H1 (cell line): Measurements from ENCODE around the gene DENND4C. TPM values are rescaled to one million over a fixed set of nuclear protein-coding genes. Genes with fewer than 3 reads are reported as not detected.

Source experiments
- CTCF ChIA-PET: fragments of 300-600 bp; sonication (Branson Sonifier 250); formaldehyde crosslinking; loops from one replicate; lab custom pipeline; 2021; ENCODE audit not compliant: partially characterized antibody; lab: Charles Lee
- POLR2A ChIA-PET: fragments of 300-600 bp; sonication (Branson Sonifier 250); formaldehyde crosslinking; loops from one replicate; lab custom pipeline; 2021; ENCODE audit warnings: inconsistent platforms; ENCODE audit not compliant: partially characterized antibody; lab: Charles Lee
- DNase-seq, 2 experiments: peaks; one replicate each; pipeline versions ENCODE4 v3.0.0 to v3.0.0-alpha.2; 2010 to 2022; ENCODE audit warnings: low spot score in 2 of 2, low read depth in 1 of 2, mixed read lengths in 1 of 2
- FAIRE-seq: peaks from 2 replicates; lab custom pipeline; 2011; peaks lifted over from hg19 to GRCh38; lab: Jason Lieb, UNC
- H2AFZ ChIP-seq: 2 replicates; pipeline ENCODE4 v1.8.1; 2012; ENCODE audit warnings: low read length, inconsistent platforms
- H2AK5ac ChIP-seq: 2 replicates; pipeline ENCODE4 v1.6.1; 2013; ENCODE audit warnings: low read depth, low read length
- H2BK120ac ChIP-seq: replicated peaks from 2 replicates; pipeline ENCODE3; 2013; ENCODE audit warnings: low read depth, low read length, inconsistent platforms
- H2BK12ac ChIP-seq: 2 replicates; pipeline ENCODE4 v1.6.1; 2013; ENCODE audit warnings: low read depth, low read length
- H2BK15ac ChIP-seq: 2 replicates; pipeline ENCODE4 v1.6.1; 2013; ENCODE audit warnings: low read length
- H2BK20ac ChIP-seq: 2 replicates; pipeline ENCODE4 v1.6.1; 2013; ENCODE audit warnings: low read length
- H2BK5ac ChIP-seq: 2 replicates; pipeline ENCODE4 v1.6.1; 2013; ENCODE audit warnings: low read depth, low read length
- H3K14ac ChIP-seq: 2 replicates; pipeline ENCODE4 v1.6.1; 2013; ENCODE audit warnings: inconsistent platforms; ENCODE audit not compliant: insufficient read length
- H3K18ac ChIP-seq: 2 replicates; pipeline ENCODE4 v1.6.1; 2013; ENCODE audit warnings: low read length; ENCODE audit errors: extremely low read depth
- H3K23ac ChIP-seq: 2 replicates; pipeline ENCODE4 v1.6.1; 2013; ENCODE audit warnings: inconsistent platforms; ENCODE audit not compliant: insufficient read length
- H3K23me2 ChIP-seq: 2 replicates; pipeline ENCODE4 v1.6.1; 2013; ENCODE audit warnings: low read depth, low read length
- H3K27ac ChIP-seq: 2 replicates; pipeline ENCODE4 v1.6.1; 2011; ENCODE audit warnings: low read depth, low read length, inconsistent platforms
- H3K27me3 ChIP-seq, 4 experiments: replicated peaks in 1 of 4; 1 replicate in 1 of 4; 2 replicates in 3 of 4; pipeline versions ENCODE4 v1.6.1 to v1.8.1; 2011 to 2013; ENCODE audit warnings: low read length in 3 of 4, mild to moderate bottlenecking in 3 of 4, inconsistent platforms in 2 of 4, mixed read lengths in 2 of 4, moderate library complexity in 1 of 4; ENCODE audit not compliant: control insufficient read depth in 3 of 4, insufficient read depth in 3 of 4; ENCODE audit errors: extremely low read depth in 1 of 4
- H3K36me3 ChIP-seq, 4 experiments: 2 replicates each; pipeline versions ENCODE4 v1.6.1 to v1.8.1; 2011 to 2013; ENCODE audit warnings: mild to moderate bottlenecking in 4 of 4, low read length in 3 of 4, moderate library complexity in 2 of 4, control low read depth in 1 of 4, inconsistent platforms in 1 of 4; ENCODE audit not compliant: insufficient read depth in 4 of 4, control insufficient read depth in 2 of 4
- H3K4ac ChIP-seq: replicated peaks from 2 replicates; pipeline ENCODE3; 2013; ENCODE audit warnings: low read length, low read depth, mixed read lengths, inconsistent platforms; ENCODE audit not compliant: insufficient read length
- H3K4me1 ChIP-seq, 4 experiments: replicated peaks in 1 of 4; 1 replicate in 1 of 4; 2 replicates in 3 of 4; pipeline versions ENCODE4 v1.6.1 to v1.8.1; 2011 to 2013; ENCODE audit warnings: low read length in 3 of 4, inconsistent platforms in 2 of 4, mixed read lengths in 1 of 4; ENCODE audit not compliant: insufficient read depth in 4 of 4, control insufficient read depth in 3 of 4
- H3K4me2 ChIP-seq, 2 experiments: 2 replicates each; pipeline versions ENCODE4 v1.6.1 to v1.8.1; 2011 to 2013; ENCODE audit warnings: low read depth in 2 of 2, low read length in 2 of 2, control low read depth in 1 of 2, inconsistent platforms in 1 of 2, mild to moderate bottlenecking in 1 of 2; ENCODE audit not compliant: insufficient read depth in 1 of 2
- H3K4me3 ChIP-seq, 4 experiments: fragments of 200-600, 300-600 bp in 1 of 4; sonication (generic), shearing (Covaris generic), sonication (Bioruptor Twin) in 1 of 4; 2 replicates each; pipeline versions ENCODE4 v1.5.1 to v1.8.1; 2011 to 2016; ENCODE audit warnings: low read length in 4 of 4, low read depth in 3 of 4, control low read depth in 2 of 4, inconsistent platforms in 2 of 4, mild to moderate bottlenecking in 2 of 4, mixed read lengths in 1 of 4, moderate library complexity in 1 of 4; ENCODE audit not compliant: insufficient read depth in 2 of 4; ENCODE audit errors: extremely low read depth in 1 of 4
- H3K56ac ChIP-seq: replicated peaks from 2 replicates; pipeline ENCODE3; 2013; ENCODE audit warnings: low read depth, mild to moderate bottlenecking, mixed read lengths, low read length, inconsistent platforms; ENCODE audit not compliant: insufficient read length
- H3K79me1 ChIP-seq: 2 replicates; pipeline ENCODE4 v1.6.1; 2013; ENCODE audit warnings: low read depth, low read length, control low read depth
- H3K79me2 ChIP-seq, 2 experiments: 2 replicates each; pipeline versions ENCODE4 v1.6.1 to v1.8.1; 2012 to 2013; ENCODE audit warnings: low read length in 2 of 2, mild to moderate bottlenecking in 2 of 2, inconsistent platforms in 1 of 2; ENCODE audit not compliant: insufficient read depth in 2 of 2, control insufficient read depth in 1 of 2
- H3K9ac ChIP-seq, 4 experiments: replicated peaks in 1 of 4; 1 replicate in 1 of 4; 2 replicates in 3 of 4; pipeline versions ENCODE4 v1.6.1 to v1.8.1; 2011 to 2013; ENCODE audit warnings: low read depth in 3 of 4, low read length in 3 of 4, control low read depth in 2 of 4, mild to moderate bottlenecking in 2 of 4, moderate library complexity in 2 of 4, inconsistent platforms in 1 of 4; ENCODE audit errors: extremely low read depth in 1 of 4
- H3K9me3 ChIP-seq, 2 experiments: 2 replicates each; pipeline versions ENCODE4 v1.6.1 to v1.8.1; 2012 to 2013; ENCODE audit warnings: mild to moderate bottlenecking in 2 of 2, moderate library complexity in 2 of 2, control low read depth in 1 of 2, inconsistent platforms in 1 of 2, low read depth in 1 of 2, low read length in 1 of 2, mixed read lengths in 1 of 2; ENCODE audit not compliant: insufficient read depth in 2 of 2
- H4K20me1 ChIP-seq, 2 experiments: replicated peaks in 1 of 2; 2 replicates each; pipeline versions ENCODE3 to v1.8.1; 2011 to 2013; ENCODE audit warnings: inconsistent platforms in 2 of 2, low read length in 2 of 2, mild to moderate bottlenecking in 1 of 2; ENCODE audit not compliant: insufficient read depth in 2 of 2, control insufficient read depth in 1 of 2
- H4K5ac ChIP-seq: 2 replicates; pipeline ENCODE4 v1.6.1; 2013; ENCODE audit warnings: low read length, low read depth, mixed read lengths, inconsistent platforms; ENCODE audit not compliant: insufficient read length
- H4K8ac ChIP-seq: 2 replicates; pipeline ENCODE4 v1.8.0; 2013; ENCODE audit warnings: mild to moderate bottlenecking, moderate library complexity, low read length, inconsistent platforms; ENCODE audit not compliant: insufficient read depth; ENCODE audit errors: extremely low read depth
- H4K91ac ChIP-seq: replicated peaks from 2 replicates; pipeline ENCODE3; 2013; ENCODE audit warnings: low read length, mixed read lengths, inconsistent platforms; ENCODE audit not compliant: insufficient read length
- ASH2L ChIP-seq: fragments of 200-600, 300-600 bp; sonication (generic); IDR thresholded peaks from one replicate; pipeline ENCODE4 v1.7.1; 2017; ENCODE audit warnings: low read length
- ATF3 ChIP-seq: IDR thresholded peaks from 2 replicates; pipeline ENCODE4 v1.6.1; 2011; ENCODE audit warnings: low read depth, mild to moderate bottlenecking, low read length; ENCODE audit not compliant: insufficient read depth
- BRCA1 ChIP-seq: IDR thresholded peaks from 2 replicates; pipeline ENCODE4 v1.6.1; 2012; ENCODE audit warnings: low read depth, low read length, improper control_type of control experiment
- CTCF ChIP-seq, 3 experiments: IDR thresholded peaks; 1 replicate in 2 of 3; 2 replicates in 1 of 3; pipeline versions ENCODE4 v1.5.1 to v1.6.1; 2011; ENCODE audit warnings: low read length in 3 of 3, mild to moderate bottlenecking in 3 of 3, inconsistent platforms in 2 of 3, low read depth in 1 of 3, moderate library complexity in 1 of 3; ENCODE audit not compliant: insufficient read depth in 1 of 3; ENCODE audit errors: control extremely low read depth in 1 of 3
- FOSL1 ChIP-seq: IDR thresholded peaks from 2 replicates; pipeline ENCODE4 v1.6.1; 2011; ENCODE audit warnings: mild to moderate bottlenecking, low read depth, low read length, moderate library complexity; ENCODE audit not compliant: insufficient read depth
- NANOG ChIP-seq: IDR thresholded peaks from 2 replicates; pipeline ENCODE4 v1.6.1; 2011; ENCODE audit warnings: low read length, low read depth, mild to moderate bottlenecking, inconsistent platforms; ENCODE audit not compliant: insufficient read depth, poor library complexity, severe bottlenecking
- SRF ChIP-seq: IDR thresholded peaks from 2 replicates; pipeline ENCODE4 v1.6.1; 2011; ENCODE audit warnings: mild to moderate bottlenecking, low read depth, low read length, moderate library complexity
- WGBS, 2 experiments: shearing (Covaris generic) in 1 of 2; methylation state at CpG; one replicate each; pipeline versions ENCODE4 v1.1.6 to v1.1.7; 2013 to 2015; ENCODE audit warnings: low lambda C conversion rate in 2 of 2, mixed read lengths in 2 of 2, inconsistent platforms in 1 of 2, low coverage in 1 of 2, missing lambda C conversion rate in 1 of 2; ENCODE audit not compliant: insufficient replicate concordance in 2 of 2, insufficient coverage in 1 of 2, insufficient read length in 1 of 2; ENCODE audit errors: extremely low coverage in 1 of 2, missing lambda C conversion rate in 1 of 2; 5-methylcytosine and 5-hydroxymethylcytosine counted together
- polyA plus RNA-seq, 7 experiments: library from polyadenylated mRNA; depleted of rRNA in 3 of 7; stranded (reverse) in 5 of 7; unstranded in 2 of 7; fragments of >200 nt in 5 of 7; fragments of 200-250 nt in 2 of 7; gene quantifications; 1 replicate in 5 of 7; 2 replicates in 1 of 7; 4 replicates in 1 of 7; pipeline versions ENCODE4 v1.2.1 to v1.2.3, GENCODE V29; 2011 to 2013; ENCODE audit warnings: missing spikeins in 2 of 7, mixed read lengths in 2 of 7
- total RNA-seq: library from RNA; stranded (reverse); fragmentation: NEBNext Ultra II Directional; extraction: Animal tissue kit (Norgen Biotek cat#: 25700); gene quantifications from 2 replicates; pipeline ENCODE4 v1.2.1, GENCODE V29; 2021

Gene DENND4C
- total and polyA plus RNA-seq, 2 of the 8 experiments (the other 6 are each of a cell fraction or from before 2014, with no cell fraction given): 6.9 to 18.9 TPM

- Histone ChIP-seq H3K27me3 (no peaks in the 10 kb centered on the region), H2BK20ac (no peak overlapping the region), H4K20me1 (peaks cover 3 to 4% of the 10 kb centered on the region in 2 experiments), H3K36me3 (no peaks in the 10 kb centered on the region), H3K4ac (no peak overlapping the region), H2AK5ac (no peak overlapping the region), H3K9ac (no peak overlapping the region), H2BK12ac (no peak overlapping the region), H3K79me1 (peaks cover 2% of the 10 kb centered on the region; the same call in 1 of the 2 replicates), H3K14ac (no peak overlapping the region), H3K79me2 (peaks cover 0 to 78% of the 10 kb centered on the region in 2 experiments; a peak in 3 of 4 replicates), H3K4me2 (no peak overlapping the region), H3K56ac (no peak overlapping the region), H2BK15ac (no peak overlapping the region), H3K9me3 (no peaks in the 10 kb centered on the region), H4K8ac (no peak overlapping the region), H2AFZ (no peak overlapping the region), H2BK5ac (no peak overlapping the region), H3K4me3 (no peak overlapping the region), H3K18ac (no peak overlapping the region), H3K23ac (no peak overlapping the region), H4K5ac (no peak overlapping the region), H2BK120ac (no peak overlapping the region), H3K4me1 (peaks cover 0 to 8% (median 4%) of the 10 kb centered on the region in 4 experiments; a peak in 4 of 7 replicates), H3K23me2 (no peaks in the 10 kb centered on the region), H3K27ac (no peak overlapping the region), H4K91ac (no peak overlapping the region)
- no peak for DNase-seq
- FAIRE-seq: no peak
- WGBS, 2 experiments: 91% methylated on average over 3 of the region's 3 CpGs; no CpG with 5 or more reads in 1 of the 2 experiments
- ChIA-PET POLR2A (interaction anchor here (1.8 kb wide), 1 partner anchor 16 kb away, joined by 4 read pairs; the partner anchor contains the start of gene DENND4C), CTCF (interaction anchor here (0.9 kb wide), 1 partner anchor 15 kb away, joined by 6 read pairs; no protein-coding TSS in a partner anchor)
- no peak for TF ChIP-seq ATF3
- TF ChIP-seq SRF: no peak
- no peak for TF ChIP-seq FOSL1
- no peak for TF ChIP-seq ASH2L
- TF ChIP-seq BRCA1: no peak
- no peak for TF ChIP-seq NANOG
- TF ChIP-seq CTCF (IDR thresholded peaks at IDR 0.05; ENCODE audit: control extremely low read depth in 1 of 3, insufficient read depth in 1 of 3, low read depth in 1 of 3, low read length in 3 of 3): no peak
Measured at GRCh38 chr9:19246891-19247290, 16.4 kb downstream of the DENND4C start.
